HEK293 (cell line): Measurements from ENCODE around the gene FOXO3.

Experiments
- PRDM10 ChIP-seq: fragments of 450-650 bp; formaldehyde crosslinking; IDR thresholded peaks from 2 replicates; pipeline ENCODE4 v1.5.1; 2016; ENCODE audit warnings: missing biosample characterization, missing genetic modification characterization
- ZFHX2 ChIP-seq: fragments of 450-650 bp; formaldehyde crosslinking; conservative IDR thresholded peaks from 2 replicates; pipeline ENCODE4 v1.5.1; 2016; ENCODE audit warnings: missing biosample characterization, missing genetic modification characterization
- ZNF529 ChIP-seq: fragments of 450-650 bp; formaldehyde crosslinking; IDR thresholded peaks from 2 replicates; pipeline ENCODE4 v1.5.1; 2017; ENCODE audit warnings: missing genetic modification characterization, missing biosample characterization; ENCODE audit not compliant: insufficient replicate concordance
- ZNF629 ChIP-seq: fragments of 450-650 bp; formaldehyde crosslinking; IDR thresholded peaks from 2 replicates; pipeline ENCODE4 v1.5.1; 2017; ENCODE audit warnings: missing biosample characterization, missing genetic modification characterization
- ZSCAN4 ChIP-seq: fragments of 450-650 bp; formaldehyde crosslinking; IDR thresholded peaks from 2 replicates; pipeline ENCODE4 v1.5.1; 2017; ENCODE audit warnings: missing biosample characterization, missing genetic modification characterization
- TF ChIP-seq, protein P1 (sequence below): fragments of 450-650 bp; formaldehyde crosslinking; IDR thresholded peaks from 2 replicates; pipeline ENCODE4 v1.5.1; 2016; ENCODE audit warnings: missing biosample characterization, missing genetic modification characterization
- TF ChIP-seq, protein P2 (sequence below): sonication (generic); formaldehyde crosslinking; IDR thresholded peaks from 2 replicates; pipeline ENCODE4 v1.8.1; 2022; ENCODE audit warnings: mild to moderate bottlenecking, moderate library complexity, missing genetic modification reagents
- TF ChIP-seq, protein P3 (sequence below): fragments of 450-650 bp; formaldehyde crosslinking; IDR thresholded peaks from 2 replicates; pipeline ENCODE4 v1.5.1; 2016; ENCODE audit warnings: missing biosample characterization, missing genetic modification characterization

- TF ChIP-seq ZNF529, result no peak
- TF ChIP-seq ZSCAN4, result no peak
- TF ChIP-seq, protein P1, sequence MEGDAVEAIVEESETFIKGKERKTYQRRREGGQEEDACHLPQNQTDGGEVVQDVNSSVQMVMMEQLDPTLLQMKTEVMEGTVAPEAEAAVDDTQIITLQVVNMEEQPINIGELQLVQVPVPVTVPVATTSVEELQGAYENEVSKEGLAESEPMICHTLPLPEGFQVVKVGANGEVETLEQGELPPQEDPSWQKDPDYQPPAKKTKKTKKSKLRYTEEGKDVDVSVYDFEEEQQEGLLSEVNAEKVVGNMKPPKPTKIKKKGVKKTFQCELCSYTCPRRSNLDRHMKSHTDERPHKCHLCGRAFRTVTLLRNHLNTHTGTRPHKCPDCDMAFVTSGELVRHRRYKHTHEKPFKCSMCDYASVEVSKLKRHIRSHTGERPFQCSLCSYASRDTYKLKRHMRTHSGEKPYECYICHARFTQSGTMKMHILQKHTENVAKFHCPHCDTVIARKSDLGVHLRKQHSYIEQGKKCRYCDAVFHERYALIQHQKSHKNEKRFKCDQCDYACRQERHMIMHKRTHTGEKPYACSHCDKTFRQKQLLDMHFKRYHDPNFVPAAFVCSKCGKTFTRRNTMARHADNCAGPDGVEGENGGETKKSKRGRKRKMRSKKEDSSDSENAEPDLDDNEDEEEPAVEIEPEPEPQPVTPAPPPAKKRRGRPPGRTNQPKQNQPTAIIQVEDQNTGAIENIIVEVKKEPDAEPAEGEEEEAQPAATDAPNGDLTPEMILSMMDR, result no peak
- TF ChIP-seq ZFHX2 (tag by site-specific recombination), result no peak
- TF ChIP-seq, protein P2, sequence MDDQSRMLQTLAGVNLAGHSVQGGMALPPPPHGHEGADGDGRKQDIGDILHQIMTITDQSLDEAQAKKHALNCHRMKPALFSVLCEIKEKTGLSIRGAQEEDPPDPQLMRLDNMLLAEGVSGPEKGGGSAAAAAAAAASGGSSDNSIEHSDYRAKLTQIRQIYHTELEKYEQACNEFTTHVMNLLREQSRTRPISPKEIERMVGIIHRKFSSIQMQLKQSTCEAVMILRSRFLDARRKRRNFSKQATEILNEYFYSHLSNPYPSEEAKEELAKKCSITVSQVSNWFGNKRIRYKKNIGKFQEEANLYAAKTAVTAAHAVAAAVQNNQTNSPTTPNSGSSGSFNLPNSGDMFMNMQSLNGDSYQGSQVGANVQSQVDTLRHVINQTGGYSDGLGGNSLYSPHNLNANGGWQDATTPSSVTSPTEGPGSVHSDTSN (CRISPR knock-in tag), result no peak
- TF ChIP-seq PRDM10, result no peak
- TF ChIP-seq ZNF629 (tag by site-specific recombination), result no peak
- TF ChIP-seq, protein P3, sequence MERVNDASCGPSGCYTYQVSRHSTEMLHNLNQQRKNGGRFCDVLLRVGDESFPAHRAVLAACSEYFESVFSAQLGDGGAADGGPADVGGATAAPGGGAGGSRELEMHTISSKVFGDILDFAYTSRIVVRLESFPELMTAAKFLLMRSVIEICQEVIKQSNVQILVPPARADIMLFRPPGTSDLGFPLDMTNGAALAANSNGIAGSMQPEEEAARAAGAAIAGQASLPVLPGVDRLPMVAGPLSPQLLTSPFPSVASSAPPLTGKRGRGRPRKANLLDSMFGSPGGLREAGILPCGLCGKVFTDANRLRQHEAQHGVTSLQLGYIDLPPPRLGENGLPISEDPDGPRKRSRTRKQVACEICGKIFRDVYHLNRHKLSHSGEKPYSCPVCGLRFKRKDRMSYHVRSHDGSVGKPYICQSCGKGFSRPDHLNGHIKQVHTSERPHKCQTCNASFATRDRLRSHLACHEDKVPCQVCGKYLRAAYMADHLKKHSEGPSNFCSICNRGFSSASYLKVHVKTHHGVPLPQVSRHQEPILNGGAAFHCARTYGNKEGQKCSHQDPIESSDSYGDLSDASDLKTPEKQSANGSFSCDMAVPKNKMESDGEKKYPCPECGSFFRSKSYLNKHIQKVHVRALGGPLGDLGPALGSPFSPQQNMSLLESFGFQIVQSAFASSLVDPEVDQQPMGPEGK (tag by site-specific recombination), result no peak
Observed at GRCh38 chr6:108579328-108579721, 18.6 kb downstream of the FOXO3 start.
